ENCODE measurements around the gene ADCY10. TPM values are rescaled to one million over a fixed set of nuclear protein-coding genes. Genes with fewer than 3 reads are reported as not detected.

The ADCY10 gene
- polyA plus RNA-seq, 3 donors, result 0.09 TPM; not detected in 2

GRCh38 chr1:167815650-167816049, 98.3 kb downstream of the ADCY10 start:
- H3K9me3 ChIP-seq (replicated peaks in 1 of 2; ENCODE audit: control insufficient read depth in 1 of 2, insufficient read depth in 1 of 2, low read length in 2 of 2), result no peaks in the 10 kb centered on the region
- no peaks in the 10 kb centered on the region for H3K36me3 ChIP-seq (replicated peaks in 1 of 2; ENCODE audit: control insufficient read depth in 1 of 2, insufficient read depth in 2 of 2, low read length in 2 of 2)
- Mint-ChIP-seq H3K4me3 (no peak overlapping the region), H3K36me3 (peaks cover 0 to 2% of the 10 kb centered on the region in 2 donors), H3K27me3 (ENCODE audit: low read depth in 3 of 3) (peaks cover 2 to 12% (median 4%) of the 10 kb centered on the region in 3 donors), H3K27ac (no peak overlapping the region), H3K4me1 (peaks cover 5% of the 10 kb centered on the region), H3K9me3 (peaks cover 12 to 32% (median 26%) of the 10 kb centered on the region in 7 donors)
- intact Hi-C loops (cut with micrococcal nuclease), result no loop called here
- no peak overlapping the region for H3K9ac ChIP-seq (ENCODE audit: insufficient read depth, low read length, poor library complexity, severe bottlenecking)
- H3K4me1 ChIP-seq (ENCODE audit: control insufficient read depth in 1 of 2, insufficient read depth in 2 of 2, low read length in 2 of 2), result peaks cover 0 to 5% of the 10 kb centered on the region in 2 donors
- peaks cover 0 to 2% of the 10 kb centered on the region in 2 donors for H3K27me3 ChIP-seq (ENCODE audit: control insufficient read depth in 2 of 2, insufficient read depth in 2 of 2, low read length in 2 of 2)
- TF ChIP-seq CTCF (IDR thresholded peaks at IDR 0.05), result no peak
- no peak overlapping the region for H3K4me3 ChIP-seq (replicated peaks in 1 of 3; ENCODE audit: low read depth in 2 of 3, low read length in 3 of 3)
- no peak overlapping the region for H2AFZ ChIP-seq (ENCODE audit: insufficient read depth, low read depth, low read length, poor library complexity, severe bottlenecking)
- H3K27ac ChIP-seq (ENCODE audit: low read depth in 1 of 2, low read length in 2 of 2), result no peak overlapping the region
- no peak overlapping the region for H3K4me2 ChIP-seq (replicated peaks; ENCODE audit: extremely low read depth, low read length, poor library complexity, severe bottlenecking)
- DNase-seq, result no peak
- WGBS (ENCODE audit: insufficient coverage), result no CpG with 5 or more reads among the region's 1 CpG
- no peaks in the 10 kb centered on the region for H3K79me2 ChIP-seq (ENCODE audit: insufficient read depth, low read length)
- H4K20me1 ChIP-seq (ENCODE audit: insufficient read depth, low read length), result no peaks in the 10 kb centered on the region

- no peak overlapping the region for H3K4me3 ChIP-seq (replicated peaks in 1 of 3; ENCODE audit: low read depth in 2 of 3, low read length in 3 of 3)
- Mint-ChIP-seq H3K4me3 (no peak overlapping the region), H3K9me3 (peaks cover 12 to 33% (median 26%) of the 10 kb centered on the region in 7 donors), H3K36me3 (no peaks in the 10 kb centered on the region), H3K4me1 (no peaks in the 10 kb centered on the region), H3K27ac (no peak overlapping the region), H3K27me3 (ENCODE audit: low read depth in 3 of 3) (peaks cover 0 to 4% (median 3%) of the 10 kb centered on the region in 3 donors)
- no peak for TF ChIP-seq CTCF (IDR thresholded peaks at IDR 0.05)
- H3K4me2 ChIP-seq (replicated peaks; ENCODE audit: extremely low read depth, low read length, poor library complexity, severe bottlenecking), result no peak overlapping the region
- H3K9me3 ChIP-seq (replicated peaks in 1 of 2; ENCODE audit: control insufficient read depth in 1 of 2, insufficient read depth in 1 of 2, low read length in 2 of 2), result no peaks in the 10 kb centered on the region
- no peaks in the 10 kb centered on the region for H3K36me3 ChIP-seq (replicated peaks in 1 of 2; ENCODE audit: control insufficient read depth in 1 of 2, insufficient read depth in 2 of 2, low read length in 2 of 2)
- no peak overlapping the region for H2AFZ ChIP-seq (ENCODE audit: insufficient read depth, low read depth, low read length, poor library complexity, severe bottlenecking)
- no peaks in the 10 kb centered on the region for H3K4me1 ChIP-seq (ENCODE audit: control insufficient read depth in 1 of 2, insufficient read depth in 2 of 2, low read length in 2 of 2)
- H3K79me2 ChIP-seq (ENCODE audit: insufficient read depth, low read length), result no peaks in the 10 kb centered on the region
- intact Hi-C loops (cut with micrococcal nuclease), result no loop called here
- H3K27ac ChIP-seq (ENCODE audit: low read depth in 1 of 2, low read length in 2 of 2), result no peak overlapping the region
- DNase-seq, result no peak
- H3K9ac ChIP-seq (ENCODE audit: insufficient read depth, low read length, poor library complexity, severe bottlenecking), result no peak overlapping the region
- no peaks in the 10 kb centered on the region for H3K27me3 ChIP-seq (ENCODE audit: control insufficient read depth in 2 of 2, insufficient read depth in 2 of 2, low read length in 2 of 2)
- H4K20me1 ChIP-seq (ENCODE audit: insufficient read depth, low read length), result no peaks in the 10 kb centered on the region
Observed at GRCh38 chr1:167812972-167813371, 101.0 kb downstream of the ADCY10 start.

All from CD14-positive monocyte (primary cell).